H1 (cell line): ENCODE results near the gene NBAS.

Experiments
- POLR2AphosphoS5 ChIP-seq: IDR thresholded peaks from 2 replicates; pipeline ENCODE4 v1.6.1; 2011; ENCODE audit warnings: low read depth, low read length
- TBP ChIP-seq: IDR thresholded peaks from 2 replicates; pipeline ENCODE4 v1.6.1; 2011; ENCODE audit warnings: low read depth, low read length, improper control_type of control experiment
- TF ChIP-seq, protein P1 (sequence below), 3 experiments: IDR thresholded peaks; 1 replicate in 2 of 3; 2 replicates in 1 of 3; pipeline versions ENCODE4 v1.5.1 to v1.6.1; 2011; ENCODE audit warnings: low read length in 3 of 3, mild to moderate bottlenecking in 3 of 3, inconsistent platforms in 2 of 3, low read depth in 1 of 3, moderate library complexity in 1 of 3; ENCODE audit not compliant: insufficient read depth in 1 of 3; ENCODE audit errors: control extremely low read depth in 1 of 3

DNA sequence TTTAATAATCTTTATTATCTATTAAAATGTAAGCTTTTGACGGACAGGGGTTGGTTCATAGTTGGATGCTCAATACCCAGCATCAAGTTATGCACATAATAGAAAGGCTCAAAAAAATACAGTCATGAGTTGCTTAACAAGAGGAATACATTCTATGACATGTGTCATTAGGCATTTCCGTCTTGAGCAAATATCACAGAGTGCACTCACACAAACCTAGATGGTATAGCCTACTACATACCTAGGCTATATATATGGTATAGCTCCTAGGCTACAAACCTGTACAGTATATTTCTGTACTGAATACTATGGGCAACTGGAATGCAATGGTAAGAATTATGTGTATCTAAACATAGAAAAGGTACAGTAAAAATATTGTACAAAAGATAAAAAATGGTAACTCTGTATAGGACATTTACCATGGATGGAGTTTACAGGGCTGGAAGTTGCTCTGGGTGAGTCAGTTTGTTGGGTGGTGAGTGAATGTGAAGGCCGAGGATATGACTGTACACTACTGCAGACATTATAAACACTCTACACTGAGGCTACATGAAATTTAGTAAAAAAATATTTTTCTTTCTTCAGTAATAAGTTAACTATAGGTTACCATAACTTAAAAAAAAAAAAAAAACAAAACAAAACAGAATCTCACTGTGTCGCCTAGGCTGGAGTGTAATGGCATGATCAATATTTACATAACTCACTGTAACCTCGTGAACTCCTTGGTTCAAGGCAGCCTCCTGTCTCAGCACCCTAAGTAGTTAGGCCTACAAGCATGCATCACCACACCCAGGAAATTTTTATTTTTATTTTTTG is 201.2 kb downstream of the NBAS start:
- TF ChIP-seq TBP (no peak), POLR2AphosphoS5 (no peak)
- TF ChIP-seq, protein P1, sequence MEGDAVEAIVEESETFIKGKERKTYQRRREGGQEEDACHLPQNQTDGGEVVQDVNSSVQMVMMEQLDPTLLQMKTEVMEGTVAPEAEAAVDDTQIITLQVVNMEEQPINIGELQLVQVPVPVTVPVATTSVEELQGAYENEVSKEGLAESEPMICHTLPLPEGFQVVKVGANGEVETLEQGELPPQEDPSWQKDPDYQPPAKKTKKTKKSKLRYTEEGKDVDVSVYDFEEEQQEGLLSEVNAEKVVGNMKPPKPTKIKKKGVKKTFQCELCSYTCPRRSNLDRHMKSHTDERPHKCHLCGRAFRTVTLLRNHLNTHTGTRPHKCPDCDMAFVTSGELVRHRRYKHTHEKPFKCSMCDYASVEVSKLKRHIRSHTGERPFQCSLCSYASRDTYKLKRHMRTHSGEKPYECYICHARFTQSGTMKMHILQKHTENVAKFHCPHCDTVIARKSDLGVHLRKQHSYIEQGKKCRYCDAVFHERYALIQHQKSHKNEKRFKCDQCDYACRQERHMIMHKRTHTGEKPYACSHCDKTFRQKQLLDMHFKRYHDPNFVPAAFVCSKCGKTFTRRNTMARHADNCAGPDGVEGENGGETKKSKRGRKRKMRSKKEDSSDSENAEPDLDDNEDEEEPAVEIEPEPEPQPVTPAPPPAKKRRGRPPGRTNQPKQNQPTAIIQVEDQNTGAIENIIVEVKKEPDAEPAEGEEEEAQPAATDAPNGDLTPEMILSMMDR (IDR thresholded peaks at IDR 0.05; ENCODE audit: control extremely low read depth in 1 of 3, insufficient read depth in 1 of 3, low read depth in 1 of 3, low read length in 3 of 3): no peak
